ENCODE results near the gene UPK3BL2. TPM values are rescaled to one million over a fixed set of nuclear protein-coding genes. Genes with fewer than 3 reads are reported as not detected.
"Not testable (repeated sequence)": the region's sequence is repeated elsewhere in the genome, so short reads cannot be mapped to it uniquely, and the experiment has no call there.

UPK3BL2 gene
- total and polyA plus RNA-seq, 4 donors = 0.33 to 12.8 (median 5.9) TPM

- not testable (repeated sequence) for H3K9me3 ChIP-seq (ENCODE audit: control insufficient read depth in 4 of 4, low read length in 3 of 4); DNase-seq (ENCODE audit: low spot score); H3K27me3 ChIP-seq (ENCODE audit: control insufficient read depth in 4 of 4, insufficient read depth in 4 of 4, low read length in 3 of 4); H3K27ac ChIP-seq (ENCODE audit: low read depth in 1 of 2, low read length in 2 of 2); H3K9ac ChIP-seq (ENCODE audit: low read depth in 1 of 2, low read length in 2 of 2); H3K4me3 ChIP-seq (ENCODE audit: low read depth in 1 of 3, low read length in 3 of 3); H3K36me3 ChIP-seq (ENCODE audit: control insufficient read depth in 4 of 4, insufficient read depth in 3 of 4, low read depth in 1 of 4, low read length in 3 of 4); H3K4me1 ChIP-seq (ENCODE audit: control insufficient read depth in 4 of 4, insufficient read depth in 4 of 4, low read length in 3 of 4)
- WGBS = 76% methylated on average over 1 of the region's 2 CpGs
Measured at GRCh38 chr7:102524803-102525202, 18.7 kb downstream of the UPK3BL2 start.

- 99% methylated on average over 3 of the region's 5 CpGs for WGBS
- H3K27ac ChIP-seq (ENCODE audit: low read depth in 1 of 2, low read length in 2 of 2); H3K9me3 ChIP-seq (ENCODE audit: control insufficient read depth in 4 of 4, low read length in 3 of 4); DNase-seq (ENCODE audit: low spot score); H3K27me3 ChIP-seq (ENCODE audit: control insufficient read depth in 4 of 4, insufficient read depth in 4 of 4, low read length in 3 of 4); H3K36me3 ChIP-seq (ENCODE audit: control insufficient read depth in 4 of 4, insufficient read depth in 3 of 4, low read depth in 1 of 4, low read length in 3 of 4); H3K9ac ChIP-seq (ENCODE audit: low read depth in 1 of 2, low read length in 2 of 2); H3K4me1 ChIP-seq (ENCODE audit: control insufficient read depth in 4 of 4, insufficient read depth in 4 of 4, low read length in 3 of 4); H3K4me3 ChIP-seq (ENCODE audit: low read depth in 1 of 3, low read length in 3 of 3): not testable (repeated sequence)
Measured at GRCh38 chr7:102520797-102521196, 22.7 kb downstream of the UPK3BL2 start.

GRCh38 chr7:102517550-102518147, 25.8 kb downstream of the UPK3BL2 start, which contains the start of gene RASA4B:
Gene RASA4B (minus strand): TSS chr7:102517777. CDS start chr7:102517710, 67 bp downstream.
- H3K4me3 ChIP-seq (ENCODE audit: low read depth in 1 of 3, low read length in 3 of 3); H3K27me3 ChIP-seq (ENCODE audit: control insufficient read depth in 4 of 4, insufficient read depth in 4 of 4, low read length in 3 of 4); H3K4me1 ChIP-seq (ENCODE audit: control insufficient read depth in 4 of 4, insufficient read depth in 4 of 4, low read length in 3 of 4); H3K36me3 ChIP-seq (ENCODE audit: control insufficient read depth in 4 of 4, insufficient read depth in 3 of 4, low read depth in 1 of 4, low read length in 3 of 4); H3K9me3 ChIP-seq (ENCODE audit: control insufficient read depth in 4 of 4, low read length in 3 of 4); H3K9ac ChIP-seq (ENCODE audit: low read depth in 1 of 2, low read length in 2 of 2); H3K27ac ChIP-seq (ENCODE audit: low read depth in 1 of 2, low read length in 2 of 2): not testable (repeated sequence)
- peak; percentile 31 for DNase-seq (ENCODE audit: low spot score)
- 0% methylated on average over 17 of the region's 61 CpGs for WGBS

GRCh38 chr7:102516951-102517350, 26.5 kb downstream of the UPK3BL2 start:
- not testable (repeated sequence) for H3K36me3 ChIP-seq (ENCODE audit: control insufficient read depth in 4 of 4, insufficient read depth in 3 of 4, low read depth in 1 of 4, low read length in 3 of 4); H3K4me1 ChIP-seq (ENCODE audit: control insufficient read depth in 4 of 4, insufficient read depth in 4 of 4, low read length in 3 of 4); H3K4me3 ChIP-seq (ENCODE audit: low read depth in 1 of 3, low read length in 3 of 3); H3K9me3 ChIP-seq (ENCODE audit: control insufficient read depth in 4 of 4, low read length in 3 of 4); H3K9ac ChIP-seq (ENCODE audit: low read depth in 1 of 2, low read length in 2 of 2); H3K27ac ChIP-seq (ENCODE audit: low read depth in 1 of 2, low read length in 2 of 2); DNase-seq (ENCODE audit: low spot score); H3K27me3 ChIP-seq (ENCODE audit: control insufficient read depth in 4 of 4, insufficient read depth in 4 of 4, low read length in 3 of 4)
- no CpG with 5 or more reads among the region's 10 CpGs for WGBS

GRCh38 chr7:102515889-102516288, 27.6 kb downstream of the UPK3BL2 start:
- WGBS = no CpG with 5 or more reads among the region's 3 CpGs
- not testable (repeated sequence) for H3K36me3 ChIP-seq (ENCODE audit: control insufficient read depth in 4 of 4, insufficient read depth in 3 of 4, low read depth in 1 of 4, low read length in 3 of 4); H3K9me3 ChIP-seq (ENCODE audit: control insufficient read depth in 4 of 4, low read length in 3 of 4); H3K4me1 ChIP-seq (ENCODE audit: control insufficient read depth in 4 of 4, insufficient read depth in 4 of 4, low read length in 3 of 4); H3K9ac ChIP-seq (ENCODE audit: low read depth in 1 of 2, low read length in 2 of 2); DNase-seq (ENCODE audit: low spot score); H3K27ac ChIP-seq (ENCODE audit: low read depth in 1 of 2, low read length in 2 of 2); H3K4me3 ChIP-seq (ENCODE audit: low read depth in 1 of 3, low read length in 3 of 3); H3K27me3 ChIP-seq (ENCODE audit: control insufficient read depth in 4 of 4, insufficient read depth in 4 of 4, low read length in 3 of 4)

GRCh38 chr7:102514881-102515721, 28.4 kb downstream of the UPK3BL2 start:
- DNase-seq (ENCODE audit: low spot score); H3K27ac ChIP-seq (ENCODE audit: low read depth in 1 of 2, low read length in 2 of 2); H3K4me1 ChIP-seq (ENCODE audit: control insufficient read depth in 4 of 4, insufficient read depth in 4 of 4, low read length in 3 of 4); H3K9me3 ChIP-seq (ENCODE audit: control insufficient read depth in 4 of 4, low read length in 3 of 4); H3K9ac ChIP-seq (ENCODE audit: low read depth in 1 of 2, low read length in 2 of 2); H3K4me3 ChIP-seq (ENCODE audit: low read depth in 1 of 3, low read length in 3 of 3); H3K27me3 ChIP-seq (ENCODE audit: control insufficient read depth in 4 of 4, insufficient read depth in 4 of 4, low read length in 3 of 4); H3K36me3 ChIP-seq (ENCODE audit: control insufficient read depth in 4 of 4, insufficient read depth in 3 of 4, low read depth in 1 of 4, low read length in 3 of 4): not testable (repeated sequence)
- 82% methylated on average over 3 of the region's 15 CpGs for WGBS

- not testable (repeated sequence) for H3K4me3 ChIP-seq (ENCODE audit: low read depth in 1 of 3, low read length in 3 of 3); H3K9ac ChIP-seq (ENCODE audit: low read depth in 1 of 2, low read length in 2 of 2); H3K27me3 ChIP-seq (ENCODE audit: control insufficient read depth in 4 of 4, insufficient read depth in 4 of 4, low read length in 3 of 4); H3K9me3 ChIP-seq (ENCODE audit: control insufficient read depth in 4 of 4, low read length in 3 of 4); H3K27ac ChIP-seq (ENCODE audit: low read depth in 1 of 2, low read length in 2 of 2); H3K36me3 ChIP-seq (ENCODE audit: control insufficient read depth in 4 of 4, insufficient read depth in 3 of 4, low read depth in 1 of 4, low read length in 3 of 4); H3K4me1 ChIP-seq (ENCODE audit: control insufficient read depth in 4 of 4, insufficient read depth in 4 of 4, low read length in 3 of 4)
- 45% methylated on average over 2 of the region's 5 CpGs for WGBS
- peak; percentile 46 for DNase-seq (ENCODE audit: low spot score)
Measured at GRCh38 chr7:102512642-102513221, 30.8 kb downstream of the UPK3BL2 start.

- not testable (repeated sequence) for DNase-seq (ENCODE audit: low spot score); H3K27ac ChIP-seq (ENCODE audit: low read depth in 1 of 2, low read length in 2 of 2); H3K9me3 ChIP-seq (ENCODE audit: control insufficient read depth in 4 of 4, low read length in 3 of 4); H3K27me3 ChIP-seq (ENCODE audit: control insufficient read depth in 4 of 4, insufficient read depth in 4 of 4, low read length in 3 of 4); H3K9ac ChIP-seq (ENCODE audit: low read depth in 1 of 2, low read length in 2 of 2); H3K4me3 ChIP-seq (ENCODE audit: low read depth in 1 of 3, low read length in 3 of 3); H3K36me3 ChIP-seq (ENCODE audit: control insufficient read depth in 4 of 4, insufficient read depth in 3 of 4, low read depth in 1 of 4, low read length in 3 of 4); H3K4me1 ChIP-seq (ENCODE audit: control insufficient read depth in 4 of 4, insufficient read depth in 4 of 4, low read length in 3 of 4)
- no CpG with 5 or more reads among the region's 30 CpGs for WGBS
Measured at GRCh38 chr7:102511860-102512522, 31.5 kb downstream of the UPK3BL2 start.

Data from liver (tissue), 9 donors.